Dendritic cell treated with granulocyte-macrophage colony-stimulating factor and Interleukin-4, amounts not matched to agents 40 ng/mL and 50 ng/mL, for 4 days (primary cell): ENCODE measurements around the gene THAP7.
"Not testable (repeated sequence)": the region's sequence is repeated elsewhere in the genome, so short reads cannot be mapped to it uniquely, and the experiment has no call there.

Experiments
- H3K27ac Mint-ChIP-seq: one replicate; pipeline ENCODE4 v1.8.0; 2022; ENCODE audit warnings: mild to moderate bottlenecking, mixed read lengths
- H3K27me3 Mint-ChIP-seq: one replicate; pipeline ENCODE4 v1.8.0; 2022; ENCODE audit warnings: mild to moderate bottlenecking, mixed read lengths
- H3K36me3 Mint-ChIP-seq: one replicate; pipeline ENCODE4 v1.8.0; 2022; ENCODE audit warnings: low read depth, mixed read lengths
- H3K4me1 Mint-ChIP-seq: one replicate; pipeline ENCODE4 v1.8.0; 2022; ENCODE audit warnings: low read depth, mixed read lengths
- H3K4me3 Mint-ChIP-seq: one replicate; pipeline ENCODE4 v1.8.0; 2022; ENCODE audit warnings: mild to moderate bottlenecking, moderate library complexity, mixed read lengths
- H3K9me3 Mint-ChIP-seq: one replicate; pipeline ENCODE4 v1.8.0; 2022; ENCODE audit warnings: mixed read lengths
- intact Hi-C: fragments of 100-400 bp; cut with micrococcal nuclease; formaldehyde crosslinking; loops from one replicate; pipeline ENCODE4 v1.15.0; 2022

Gene THAP7

GRCh38 chr22:20977019-20977418, 24.9 kb downstream of the THAP7 start:
- Mint-ChIP-seq H3K4me3 (no peak overlapping the region), H3K4me1 (peaks cover 48% of the 10 kb centered on the region), H3K9me3 (peaks cover 14% of the 10 kb centered on the region), H3K27me3 (peaks cover 4% of the 10 kb centered on the region), H3K27ac (no peak overlapping the region), H3K36me3 (peaks cover 30% of the 10 kb centered on the region)
- intact Hi-C loops: no loop called here

GRCh38 chr22:20976291-20976877, 25.5 kb downstream of the THAP7 start:
- intact Hi-C loops: no loop called here
- Mint-ChIP-seq H3K27ac (no peak overlapping the region), H3K4me1 (peaks cover 53% of the 10 kb centered on the region), H3K27me3 (peaks cover 4% of the 10 kb centered on the region), H3K36me3 (peaks cover 29% of the 10 kb centered on the region), H3K9me3 (peaks cover 14% of the 10 kb centered on the region), H3K4me3 (no peak overlapping the region)

GRCh38 chr22:20975541-20976290, 26.2 kb downstream of the THAP7 start:
- Mint-ChIP-seq H3K27me3 (peaks cover 4% of the 10 kb centered on the region), H3K36me3 (peaks cover 29% of the 10 kb centered on the region), H3K4me1 (peaks cover 50% of the 10 kb centered on the region), H3K27ac (no peak overlapping the region), H3K4me3 (no peak overlapping the region), H3K9me3 (peaks cover 14% of the 10 kb centered on the region)
- intact Hi-C loops: no loop called here

- H3K27ac Mint-ChIP-seq: no peak overlapping the region
- peaks cover 14% of the 10 kb centered on the region for H3K9me3 Mint-ChIP-seq
- H3K36me3 Mint-ChIP-seq: peaks cover 29% of the 10 kb centered on the region
- H3K4me3 Mint-ChIP-seq: no peak overlapping the region
- intact Hi-C loops: no loop called here
- peaks cover 38% of the 10 kb centered on the region for H3K4me1 Mint-ChIP-seq
- peaks cover 3% of the 10 kb centered on the region for H3K27me3 Mint-ChIP-seq
Observed at GRCh38 chr22:20974336-20974955, 27.5 kb downstream of the THAP7 start.

DNA sequence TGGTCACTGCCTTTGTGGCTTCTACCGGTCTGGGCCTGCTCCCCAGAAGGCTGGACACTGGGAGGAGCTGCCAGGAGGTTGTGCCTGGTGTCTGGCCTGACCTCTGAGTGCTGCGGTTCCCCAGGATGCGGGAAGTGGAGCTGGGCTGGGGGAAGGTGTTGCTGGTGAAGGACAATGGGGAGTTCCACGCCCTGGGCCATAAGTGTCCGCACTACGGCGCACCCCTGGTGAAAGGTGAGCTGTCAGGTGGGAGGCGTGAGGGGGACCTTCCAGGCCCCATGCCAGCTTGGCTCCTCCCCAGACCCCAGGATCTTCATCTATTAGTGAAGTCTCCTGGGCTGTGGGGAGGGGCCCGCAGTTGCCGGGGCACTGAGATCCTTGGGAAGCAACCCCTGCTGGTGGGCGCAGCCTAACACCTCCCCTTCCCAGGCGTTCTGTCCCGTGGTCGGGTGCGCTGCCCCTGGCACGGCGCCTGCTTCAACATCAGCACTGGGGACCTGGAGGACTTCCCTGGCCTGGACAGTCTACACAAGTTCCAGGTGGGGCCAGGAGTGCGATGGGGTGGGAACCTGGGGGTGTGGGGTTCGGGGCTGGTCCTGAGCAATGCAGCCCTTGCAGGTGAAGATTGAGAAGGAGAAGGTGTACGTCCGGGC, 28.2 kb downstream of the THAP7 start:
- Mint-ChIP-seq H3K4me1 (peaks cover 35% of the 10 kb centered on the region), H3K36me3 (peaks cover 29% of the 10 kb centered on the region), H3K9me3 (peaks cover 7% of the 10 kb centered on the region), H3K27ac (no peak overlapping the region), H3K4me3 (no peak overlapping the region), H3K27me3 (no peaks in the 10 kb centered on the region)
- intact Hi-C loops: no loop called here

DNA sequence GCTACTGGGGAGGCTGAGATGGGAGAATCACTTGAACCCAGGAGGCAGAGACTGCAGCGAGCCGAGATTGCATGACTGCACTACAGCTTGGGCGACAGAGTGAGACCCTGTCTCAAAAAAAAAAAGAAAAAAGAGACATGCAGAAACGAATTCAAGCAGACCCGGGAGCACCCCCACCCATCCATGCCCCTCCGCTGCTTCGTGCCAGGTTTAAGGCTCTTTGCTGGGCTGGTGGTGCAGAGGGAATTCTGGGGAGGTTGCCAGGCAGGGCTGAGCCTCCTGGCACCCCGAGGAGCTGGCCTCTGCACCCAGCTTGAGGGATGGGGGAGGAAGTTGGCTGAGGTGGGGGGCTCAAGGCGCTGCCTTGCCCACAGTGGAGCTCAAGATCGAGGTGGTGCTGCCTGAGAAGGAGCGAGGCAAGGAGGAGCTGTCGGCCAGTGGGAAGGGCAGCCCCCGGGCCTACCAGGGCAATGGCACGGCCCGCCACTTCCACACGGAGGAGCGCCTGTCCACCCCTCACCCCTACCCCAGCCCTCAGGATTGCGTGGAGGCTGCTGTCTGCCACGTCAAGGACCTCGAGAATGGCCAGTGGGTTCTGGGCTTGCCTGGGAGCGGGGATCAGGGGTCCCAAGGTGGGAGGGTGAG, 28.9 kb downstream of the THAP7 start:
- no peak overlapping the region for H3K4me3 Mint-ChIP-seq
- H3K9me3 Mint-ChIP-seq: peaks cover under 1% of the 10 kb centered on the region
- H3K4me1 Mint-ChIP-seq: peaks cover 41% of the 10 kb centered on the region
- intact Hi-C loops: no loop called here
- no peaks in the 10 kb centered on the region for H3K27me3 Mint-ChIP-seq
- H3K36me3 Mint-ChIP-seq: peaks cover 22% of the 10 kb centered on the region
- peak overlapping the region; percentile 38 for H3K27ac Mint-ChIP-seq

DNA sequence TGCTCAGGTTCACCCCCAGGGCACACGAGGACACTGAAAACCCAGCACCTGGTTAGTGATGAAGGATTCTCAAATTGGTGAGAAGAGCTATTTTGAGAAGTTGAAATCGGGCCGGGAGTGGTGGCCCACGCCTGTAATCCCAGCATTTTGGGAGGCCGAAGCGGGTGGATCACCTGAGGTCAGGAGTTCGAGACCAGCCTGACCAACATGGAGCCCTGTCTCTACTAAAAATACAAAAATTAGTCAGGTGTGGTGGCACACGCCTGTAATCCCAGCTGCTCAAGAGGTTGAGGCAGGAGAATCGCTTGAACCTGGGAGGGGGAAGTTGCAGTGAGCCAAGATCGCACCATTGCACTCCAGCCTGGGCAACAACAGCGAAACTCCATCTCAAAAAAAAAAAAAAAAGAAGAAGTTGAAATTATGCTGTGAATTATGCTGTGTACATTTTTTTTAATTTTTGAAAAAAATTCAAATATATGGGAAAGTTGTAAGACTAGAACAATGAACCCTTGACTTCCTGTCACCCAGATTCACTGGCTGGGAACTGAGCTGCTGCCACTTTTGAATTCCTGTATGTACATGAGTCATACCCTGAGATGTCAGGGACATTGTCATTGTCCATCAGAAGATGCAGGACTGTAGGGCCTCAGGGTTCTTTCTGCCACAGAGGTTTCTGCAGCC, 29.8 kb downstream of the THAP7 start:
- H3K9me3 Mint-ChIP-seq, H3K27me3 Mint-ChIP-seq, intact Hi-C loops, H3K4me3 Mint-ChIP-seq: not testable (repeated sequence)
- H3K36me3 Mint-ChIP-seq: peaks cover 15% of the 10 kb centered on the region
- H3K27ac Mint-ChIP-seq: peak overlapping the region; percentile 38
- peaks cover 50% of the 10 kb centered on the region for H3K4me1 Mint-ChIP-seq

GRCh38 chr22:20970939-20971657, 30.8 kb downstream of the THAP7 start:
- H3K4me1 Mint-ChIP-seq: peaks cover 61% of the 10 kb centered on the region
- intact Hi-C loops: no loop called here
- H3K4me3 Mint-ChIP-seq: no peak overlapping the region
- no peaks in the 10 kb centered on the region for H3K9me3 Mint-ChIP-seq
- H3K36me3 Mint-ChIP-seq: peaks cover 4% of the 10 kb centered on the region
- peaks cover 2% of the 10 kb centered on the region for H3K27me3 Mint-ChIP-seq
- peak overlapping the region; percentile 38 for H3K27ac Mint-ChIP-seq

- H3K27me3 Mint-ChIP-seq: peaks cover 21% of the 10 kb centered on the region
- peaks cover 73% of the 10 kb centered on the region for H3K4me1 Mint-ChIP-seq
- no peaks in the 10 kb centered on the region for H3K9me3 Mint-ChIP-seq
- intact Hi-C loops: no loop called here
- H3K27ac Mint-ChIP-seq: peak overlapping the region; percentile 83
- peak overlapping the region; percentile 49 for H3K4me3 Mint-ChIP-seq
- H3K36me3 Mint-ChIP-seq: peaks cover 12% of the 10 kb centered on the region
Observed at GRCh38 chr22:20968281-20968977, 33.5 kb downstream of the THAP7 start.

GRCh38 chr22:20967697-20968211, 34.2 kb downstream of the THAP7 start:
- Mint-ChIP-seq H3K36me3 (peaks cover 18% of the 10 kb centered on the region), H3K27ac (peak overlapping the region; percentile 83), H3K4me3 (peak overlapping the region; percentile 23), H3K9me3 (no peaks in the 10 kb centered on the region), H3K4me1 (peaks cover 66% of the 10 kb centered on the region), H3K27me3 (peaks cover 26% of the 10 kb centered on the region)
- intact Hi-C loops: no loop called here

DNA sequence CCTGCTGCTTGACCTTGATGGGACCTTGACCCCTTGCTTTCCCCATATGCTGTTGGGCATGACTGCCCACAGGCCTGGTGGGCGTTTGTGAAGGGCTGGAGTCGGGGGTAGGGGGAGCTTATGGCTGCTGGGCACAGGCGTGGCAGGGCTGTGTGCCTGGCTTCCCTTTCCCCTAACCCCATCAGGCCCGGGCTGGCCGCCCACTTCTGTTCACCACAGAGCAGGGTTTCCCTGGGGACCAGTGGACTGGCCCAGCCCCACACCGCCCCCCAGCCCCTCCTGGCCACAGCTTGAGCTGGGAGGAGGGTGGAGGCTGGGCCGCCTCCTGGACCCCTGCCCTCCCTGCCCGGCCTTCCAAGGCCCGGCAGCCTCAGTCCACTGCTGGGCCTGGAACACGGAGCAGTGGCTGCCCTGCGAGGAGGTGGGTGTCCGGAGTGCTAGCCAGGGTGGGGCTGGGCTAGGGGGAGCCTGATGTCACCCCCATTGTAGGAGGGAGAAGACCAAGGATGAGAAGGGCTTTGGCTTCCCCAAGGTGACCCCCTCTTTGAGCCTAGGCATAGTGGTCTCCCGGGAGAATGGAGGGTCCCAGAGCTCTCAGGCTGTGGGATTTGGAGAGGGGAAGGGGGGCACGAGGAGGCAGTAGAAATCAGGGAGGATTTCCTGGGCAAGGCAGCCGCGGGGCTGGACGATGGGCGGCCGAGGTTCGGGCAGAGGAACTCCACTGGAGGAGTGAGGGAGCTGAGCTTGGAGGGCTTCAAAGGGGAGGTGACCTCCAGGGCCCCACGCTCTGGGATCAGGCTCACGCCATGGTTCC, 34.8 kb downstream of the THAP7 start, which contains the start of gene AIFM3:
TSS of gene AIFM3 (plus strand) at position 373 of the 814 bp plus-strand sequence. CDS start 690 bp downstream, outside the sequence.
- H3K27me3 Mint-ChIP-seq: peaks cover 26% of the 10 kb centered on the region
- H3K36me3 Mint-ChIP-seq: peaks cover 18% of the 10 kb centered on the region
- H3K4me1 Mint-ChIP-seq: peaks cover 64% of the 10 kb centered on the region
- peak within 1 kb of the TSS; percentile 23 for H3K4me3 Mint-ChIP-seq
- intact Hi-C loops: no loop called here
- H3K27ac Mint-ChIP-seq: peak within 1 kb of the TSS; percentile 83
- no peaks in the 10 kb centered on the region for H3K9me3 Mint-ChIP-seq
